Calu3 (cell line): ENCODE data around the gene CCDC136. TPM values are rescaled to one million over a fixed set of nuclear protein-coding genes. Genes with fewer than 3 reads are reported as not detected.
A peak's percentile ranks its signal among the peaks of the same experiment; 100 is the strongest.

Experiments
- BruUV-seq: library from RNA; stranded (reverse); fragments of 400-500 nt; replicated peaks from 2 replicates; lab custom pipeline; 2021; lab: Mats Ljungman, UMichigan
- CTCF ChIA-PET: fragments of 300-600 bp; sonication (Branson Sonifier 250); formaldehyde crosslinking; loops from one replicate; lab custom pipeline; 2022; ENCODE audit warnings: antibody characterized with exemption; lab: Charles Lee
- DNase-seq: peaks from one replicate; pipeline ENCODE4 v3.0.0; 2022
- H3K27ac Mint-ChIP-seq: one replicate; pipeline ENCODE4 v1.8.0; 2022; ENCODE audit warnings: mixed read lengths; ENCODE audit not compliant: unreplicated experiment
- H3K27me3 Mint-ChIP-seq: one replicate; pipeline ENCODE4 v1.8.0; 2022; ENCODE audit warnings: mixed read lengths; ENCODE audit not compliant: unreplicated experiment
- H3K36me3 Mint-ChIP-seq: one replicate; pipeline ENCODE4 v1.8.0; 2022; ENCODE audit warnings: mild to moderate bottlenecking, moderate library complexity, mixed read lengths; ENCODE audit not compliant: insufficient read depth, unreplicated experiment
- H3K4me1 Mint-ChIP-seq: one replicate; pipeline ENCODE4 v1.8.0; 2022; ENCODE audit warnings: mild to moderate bottlenecking, low read depth, mixed read lengths; ENCODE audit not compliant: unreplicated experiment
- H3K4me3 Mint-ChIP-seq: one replicate; pipeline ENCODE4 v1.8.0; 2022; ENCODE audit warnings: mild to moderate bottlenecking, low read depth, moderate library complexity, mixed read lengths; ENCODE audit not compliant: unreplicated experiment
- H3K9me3 Mint-ChIP-seq: one replicate; pipeline ENCODE4 v1.8.0; 2022; ENCODE audit warnings: low read depth, mixed read lengths; ENCODE audit not compliant: unreplicated experiment
- intact Hi-C: fragments of 100-400 bp; cut with micrococcal nuclease; formaldehyde crosslinking; loops from one replicate; pipeline ENCODE4 v1.10.0; 2022; ENCODE audit not compliant: unreplicated experiment
- total RNA-seq: library from RNA; stranded (reverse); gene quantifications from 2 replicates; pipeline ENCODE4 v1.2.3, GENCODE V29; 2022
- TF ChIP-seq, protein P1 (sequence below): fragments of 200-600 bp; IDR thresholded peaks from one replicate; pipeline ENCODE4 v1.8.0; 2022; ENCODE audit warnings: antibody characterized with exemption; ENCODE audit not compliant: unreplicated experiment

Gene CCDC136
- total RNA-seq, 1 experiment from 2014 or later, result 5.9 TPM

DNA sequence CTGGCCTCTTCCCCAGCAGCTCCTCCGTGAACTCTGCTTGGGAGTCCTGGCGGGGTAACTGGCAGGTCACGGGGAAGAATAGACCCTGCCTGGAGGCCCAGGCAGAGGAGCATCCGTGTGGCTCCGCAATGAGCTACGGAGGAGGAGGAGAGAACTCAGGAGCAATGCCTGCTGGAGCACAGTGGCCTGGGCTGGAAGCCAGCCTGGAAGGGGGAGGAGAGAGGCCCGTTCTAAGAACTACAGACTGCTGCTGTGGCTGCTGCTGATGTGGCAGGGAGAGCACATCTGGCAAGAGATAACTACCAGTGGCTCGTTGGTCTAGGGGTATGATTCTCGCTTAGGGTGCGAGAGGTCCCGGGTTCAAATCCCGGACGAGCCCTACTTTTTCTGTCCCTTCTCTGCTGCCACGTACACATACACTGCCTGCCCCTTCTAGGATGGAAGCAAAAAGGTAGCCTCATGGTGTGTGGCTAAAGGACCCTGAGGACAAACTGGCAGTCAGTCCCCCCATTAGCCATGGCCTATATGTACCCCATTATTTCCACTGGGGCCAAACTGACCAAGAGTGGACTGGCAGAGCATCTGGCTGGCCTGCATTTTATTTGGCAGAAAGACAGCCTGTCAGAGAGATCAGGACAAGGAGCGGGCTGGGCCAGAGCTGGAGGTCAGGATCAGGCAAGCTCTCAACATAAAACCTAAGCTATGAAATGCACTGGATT is 8.5 kb upstream of the CCDC136 start:
- TF ChIP-seq, protein P1, sequence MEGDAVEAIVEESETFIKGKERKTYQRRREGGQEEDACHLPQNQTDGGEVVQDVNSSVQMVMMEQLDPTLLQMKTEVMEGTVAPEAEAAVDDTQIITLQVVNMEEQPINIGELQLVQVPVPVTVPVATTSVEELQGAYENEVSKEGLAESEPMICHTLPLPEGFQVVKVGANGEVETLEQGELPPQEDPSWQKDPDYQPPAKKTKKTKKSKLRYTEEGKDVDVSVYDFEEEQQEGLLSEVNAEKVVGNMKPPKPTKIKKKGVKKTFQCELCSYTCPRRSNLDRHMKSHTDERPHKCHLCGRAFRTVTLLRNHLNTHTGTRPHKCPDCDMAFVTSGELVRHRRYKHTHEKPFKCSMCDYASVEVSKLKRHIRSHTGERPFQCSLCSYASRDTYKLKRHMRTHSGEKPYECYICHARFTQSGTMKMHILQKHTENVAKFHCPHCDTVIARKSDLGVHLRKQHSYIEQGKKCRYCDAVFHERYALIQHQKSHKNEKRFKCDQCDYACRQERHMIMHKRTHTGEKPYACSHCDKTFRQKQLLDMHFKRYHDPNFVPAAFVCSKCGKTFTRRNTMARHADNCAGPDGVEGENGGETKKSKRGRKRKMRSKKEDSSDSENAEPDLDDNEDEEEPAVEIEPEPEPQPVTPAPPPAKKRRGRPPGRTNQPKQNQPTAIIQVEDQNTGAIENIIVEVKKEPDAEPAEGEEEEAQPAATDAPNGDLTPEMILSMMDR, result no peak

DNA sequence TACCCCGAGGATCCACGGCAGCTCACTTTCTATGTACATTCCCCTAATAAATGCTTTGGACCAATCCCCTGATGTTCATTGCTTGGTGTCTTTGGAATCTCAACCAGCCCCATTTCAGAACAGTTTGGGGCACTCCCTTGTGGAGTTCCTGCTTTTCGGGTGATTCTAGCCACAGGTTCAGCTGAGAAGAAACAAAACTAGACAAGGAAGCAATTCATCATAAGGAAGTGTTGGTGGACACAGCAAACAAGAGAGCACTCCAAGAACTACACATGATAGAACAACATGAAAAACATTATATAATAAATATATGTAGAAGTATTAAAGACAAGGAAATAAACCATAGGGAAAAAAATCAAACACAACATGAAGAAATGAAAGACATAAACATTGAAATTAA is 6.0 kb upstream of the CCDC136 start:
- intact Hi-C loops, result loop anchor here (10.0 kb wide), 1 partner anchor 79 kb away; the partner anchor contains the start of gene ATP6V1F

More for the DNA sequence above, 8.5 kb upstream of the CCDC136 start:
- no peak for DNase-seq
- Mint-ChIP-seq H3K9me3 (no peaks in the 10 kb centered on the region), H3K4me1 (no peaks in the 10 kb centered on the region), H3K27me3 (peaks cover 72% of the 10 kb centered on the region), H3K27ac (no peak overlapping the region), H3K4me3 (no peak overlapping the region), H3K36me3 (no peaks in the 10 kb centered on the region)
- BruUV-seq, result no TSS peak
- intact Hi-C loops, result loop anchor here (10.0 kb wide), 1 partner anchor 81 kb away; the partner anchor contains the start of gene ATP6V1F
- CTCF ChIA-PET, result no interaction called here

DNA sequence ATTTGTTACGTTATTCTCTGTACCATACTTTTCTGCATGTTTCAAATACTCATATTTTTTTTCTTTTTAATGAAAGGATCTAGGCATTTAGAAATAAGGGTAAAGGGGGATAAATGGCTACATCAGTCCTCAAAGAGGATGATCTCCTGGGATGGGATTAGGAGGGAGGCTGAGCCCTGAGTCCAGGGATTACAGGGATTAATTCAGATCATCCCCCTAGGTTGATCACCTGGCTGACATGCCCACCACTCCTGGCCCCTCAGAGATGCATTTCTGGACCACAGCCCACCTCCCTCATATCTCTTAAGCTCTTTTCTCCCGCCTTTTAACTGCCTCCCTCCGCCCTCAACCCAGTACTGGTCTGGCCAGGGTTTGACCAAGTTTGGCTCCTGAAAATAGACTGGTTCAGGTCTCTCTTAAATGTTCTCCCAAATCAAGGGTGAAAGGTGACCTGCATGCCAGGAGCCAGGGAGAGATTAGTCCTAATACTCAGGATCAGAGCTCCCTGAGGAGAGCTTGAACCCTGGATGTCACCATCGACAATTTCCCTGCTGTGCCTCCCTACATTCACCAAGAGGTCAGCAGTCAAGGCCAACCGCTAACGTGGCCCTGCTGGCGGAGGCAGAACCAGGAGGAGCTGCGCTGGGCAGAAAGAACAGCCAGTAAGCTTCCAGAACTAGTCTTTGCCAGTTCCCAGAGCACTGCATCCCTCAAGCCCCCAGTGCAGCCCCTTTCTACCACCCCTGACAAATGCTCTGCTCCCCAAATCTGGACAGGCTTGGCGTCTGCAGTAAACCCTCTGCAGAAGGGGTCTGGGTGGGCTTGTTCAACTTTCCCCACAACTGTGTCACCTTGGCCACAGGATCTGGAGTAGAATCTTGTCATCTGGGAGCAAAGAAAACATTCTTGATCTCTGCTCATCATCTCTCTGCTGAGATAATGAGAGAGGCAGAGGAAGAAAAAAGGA is 3.0 kb upstream of the CCDC136 start:
- DNase-seq, result no peak
- Mint-ChIP-seq H3K27ac (no peak overlapping the region), H3K4me3 (no peak overlapping the region), H3K9me3 (no peaks in the 10 kb centered on the region), H3K4me1 (no peaks in the 10 kb centered on the region), H3K27me3 (peaks cover 65% of the 10 kb centered on the region), H3K36me3 (peaks cover 11% of the 10 kb centered on the region)
- TF ChIP-seq, protein P1, result no peak
- no TSS peak for BruUV-seq
- CTCF ChIA-PET, result no interaction called here
- intact Hi-C loops, result loop anchor here (10.0 kb wide), 1 partner anchor 76 kb away; the partner anchor contains the start of gene ATP6V1F

More for the DNA sequence above, 6.0 kb upstream of the CCDC136 start:
- Mint-ChIP-seq H3K4me1 (no peaks in the 10 kb centered on the region), H3K9me3 (no peaks in the 10 kb centered on the region), H3K4me3 (no peak overlapping the region), H3K27me3 (peaks cover 93% of the 10 kb centered on the region), H3K27ac (no peak overlapping the region), H3K36me3 (peaks cover under 1% of the 10 kb centered on the region)
- no TSS peak for BruUV-seq
- TF ChIP-seq, protein P1, result no peak
- no peak for DNase-seq
- CTCF ChIA-PET, result no interaction called here

DNA sequence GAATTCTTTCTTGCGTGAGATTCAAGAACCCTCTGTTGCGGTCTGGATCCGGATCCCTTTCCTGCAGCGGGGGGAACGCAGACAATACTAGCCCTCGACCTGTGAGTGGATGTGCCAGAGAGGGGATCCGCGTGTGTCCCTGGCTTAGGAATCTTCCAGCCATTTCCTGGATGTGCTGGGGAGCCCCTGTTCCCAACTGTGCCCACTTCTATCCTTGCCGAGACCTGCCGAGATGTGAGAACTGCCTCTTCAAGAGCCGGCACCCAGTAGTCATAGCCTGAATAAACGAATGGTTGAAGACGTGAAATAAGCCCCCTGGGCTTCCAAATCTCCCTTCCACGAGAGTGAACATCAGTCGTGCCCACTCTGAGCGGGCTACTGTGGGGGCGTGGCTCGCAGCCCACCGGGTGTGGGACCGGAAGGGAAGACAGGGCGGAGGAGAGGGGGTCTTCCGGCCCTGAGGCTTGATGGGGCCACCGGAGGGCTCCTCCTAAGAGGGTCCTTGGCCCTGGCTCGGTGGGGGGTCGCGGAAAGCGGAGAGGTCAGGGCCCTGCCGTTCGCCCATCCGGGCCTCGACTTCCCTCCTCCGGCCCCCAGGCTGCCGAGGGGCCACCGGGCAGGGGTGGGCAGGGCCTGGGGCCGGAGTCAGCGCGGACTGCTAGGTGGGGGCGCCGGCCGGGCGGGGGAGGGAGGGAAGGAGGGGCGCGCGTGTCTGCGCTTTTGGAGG is 1.3 kb upstream of the CCDC136 start:
- BruUV-seq, result no TSS peak
- Mint-ChIP-seq H3K27me3 (peaks cover 70% of the 10 kb centered on the region), H3K4me3 (peak overlapping the region; percentile 76), H3K36me3 (peaks cover 15% of the 10 kb centered on the region), H3K9me3 (no peaks in the 10 kb centered on the region), H3K27ac (no peak overlapping the region), H3K4me1 (no peaks in the 10 kb centered on the region)
- CTCF ChIA-PET, result no interaction called here
- intact Hi-C loops, result loop anchor here (5.0 kb wide), 1 partner anchor 92 kb away; no protein-coding TSS in a partner anchor
- no peak for DNase-seq
- TF ChIP-seq, protein P1, result no peak
